Endodermal cell (in vitro differentiated cells): ENCODE data around the gene LYZ. TPM values are rescaled to one million over a fixed set of nuclear protein-coding genes. Genes with fewer than 3 reads are reported as not detected.

Experiments
- DNase-seq: peaks from one replicate; pipeline ENCODE4 v3.0.0-alpha.2; 2017
- H3K27ac ChIP-seq: 2 replicates; pipeline ENCODE4 v1.5.1; 2013; ENCODE audit warnings: mild to moderate bottlenecking, low read depth, low read length, moderate library complexity
- H3K27me3 ChIP-seq: 2 replicates; pipeline ENCODE4 v1.6.1; 2013; ENCODE audit warnings: mild to moderate bottlenecking, low read length, moderate library complexity; ENCODE audit not compliant: insufficient read depth, control insufficient read depth, poor library complexity, severe bottlenecking
- H3K36me3 ChIP-seq: 2 replicates; pipeline ENCODE4 v1.7.0; 2013; ENCODE audit warnings: mild to moderate bottlenecking, low read length, moderate library complexity; ENCODE audit not compliant: control insufficient read depth, insufficient read depth
- H3K4me1 ChIP-seq: one replicate; pipeline ENCODE4 v1.7.0; 2013; ENCODE audit warnings: low read length; ENCODE audit not compliant: control insufficient read depth, insufficient read depth
- H3K4me3 ChIP-seq: 2 replicates; pipeline ENCODE4 v1.5.1; 2013; ENCODE audit warnings: mild to moderate bottlenecking, low read length, moderate library complexity
- H3K9ac ChIP-seq: 2 replicates; pipeline ENCODE4 v1.6.1; 2013; ENCODE audit warnings: mild to moderate bottlenecking, low read length, moderate library complexity; ENCODE audit not compliant: poor library complexity, severe bottlenecking; ENCODE audit errors: extremely low read depth
- H3K9me3 ChIP-seq: 2 replicates; pipeline ENCODE4 v1.6.1; 2013; ENCODE audit warnings: mild to moderate bottlenecking, low read length, moderate library complexity; ENCODE audit not compliant: control insufficient read depth
- H3K27ac Mint-ChIP-seq: 2 replicates; pipeline ENCODE4 v1.8.0; 2020; ENCODE audit warnings: mixed read lengths
- H3K27me3 Mint-ChIP-seq: 2 replicates; pipeline ENCODE4 v1.8.0; 2021; ENCODE audit warnings: mild to moderate bottlenecking, mixed read lengths; ENCODE audit not compliant: insufficient read depth
- H3K36me3 Mint-ChIP-seq: 2 replicates; pipeline ENCODE4 v1.8.0; 2020; ENCODE audit warnings: low read depth, mixed read lengths
- H3K4me1 Mint-ChIP-seq: 2 replicates; pipeline ENCODE4 v1.8.0; 2020; ENCODE audit warnings: mixed read lengths
- H3K4me3 Mint-ChIP-seq: 2 replicates; pipeline ENCODE4 v1.8.0; 2020; ENCODE audit warnings: mild to moderate bottlenecking, moderate library complexity, mixed read lengths
- H3K9me3 Mint-ChIP-seq: 2 replicates; pipeline ENCODE4 v1.8.0; 2020; ENCODE audit warnings: mild to moderate bottlenecking, mixed read lengths
- WGBS, 2 experiments: methylation state at CpG; one replicate each; pipeline versions ENCODE4 v1.1.5 to v1.1.7; 2013; ENCODE audit warnings: missing lambda C conversion rate in 2 of 2, mixed read lengths in 1 of 2; ENCODE audit not compliant: insufficient coverage in 1 of 2, insufficient read length in 1 of 2; 5-methylcytosine and 5-hydroxymethylcytosine counted together
- total RNA-seq, 2 donors: library from RNA; stranded (reverse); fragmentation: NEBNext Ultra II Directional in 1 of 2; extraction: Animal tissue kit (Norgen Biotek cat#: 25700) in 1 of 2; gene quantifications; 2 replicates in 1 of 2; 3 replicates in 1 of 2; pipeline ENCODE4 v1.2.1, GENCODE V29; 2021
- TF ChIP-seq, protein P1 (sequence below): fragments of 200-600 bp; sonication (generic); conservative IDR thresholded peaks from 2 replicates; pipeline ENCODE4 v1.5.0; 2021; ENCODE audit warnings: antibody characterized with exemption, mild to moderate bottlenecking

LYZ gene
- total RNA-seq, 2 donors from 2014 or later: not detected

DNA sequence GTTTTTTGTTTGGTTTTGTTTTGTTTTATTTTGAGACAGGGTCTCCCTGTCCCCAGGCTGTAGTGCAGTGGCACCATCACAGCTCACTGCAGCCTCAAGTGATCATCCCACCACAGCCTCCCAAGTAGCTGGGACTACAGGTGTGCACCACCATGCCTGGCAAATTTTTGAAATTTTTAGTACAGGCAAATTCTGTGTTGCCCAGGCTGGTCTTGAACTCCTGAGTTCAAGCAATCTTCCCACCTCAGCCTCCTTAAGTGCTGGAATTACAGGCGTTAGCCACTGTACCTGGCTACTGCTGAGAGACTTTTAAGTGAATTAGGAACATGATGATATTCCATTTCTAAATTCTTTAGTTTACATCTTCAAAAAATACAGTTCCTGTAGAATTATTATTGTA is 2.6 kb downstream of the LYZ start:
- DNase-seq: no peak
- Mint-ChIP-seq H3K4me1 (peaks cover 15% of the 10 kb centered on the region), H3K27ac (no peak overlapping the region), H3K36me3 (no peaks in the 10 kb centered on the region), H3K27me3 (no peaks in the 10 kb centered on the region), H3K9me3 (no peaks in the 10 kb centered on the region), H3K4me3 (no peak overlapping the region)
- TF ChIP-seq, protein P1, sequence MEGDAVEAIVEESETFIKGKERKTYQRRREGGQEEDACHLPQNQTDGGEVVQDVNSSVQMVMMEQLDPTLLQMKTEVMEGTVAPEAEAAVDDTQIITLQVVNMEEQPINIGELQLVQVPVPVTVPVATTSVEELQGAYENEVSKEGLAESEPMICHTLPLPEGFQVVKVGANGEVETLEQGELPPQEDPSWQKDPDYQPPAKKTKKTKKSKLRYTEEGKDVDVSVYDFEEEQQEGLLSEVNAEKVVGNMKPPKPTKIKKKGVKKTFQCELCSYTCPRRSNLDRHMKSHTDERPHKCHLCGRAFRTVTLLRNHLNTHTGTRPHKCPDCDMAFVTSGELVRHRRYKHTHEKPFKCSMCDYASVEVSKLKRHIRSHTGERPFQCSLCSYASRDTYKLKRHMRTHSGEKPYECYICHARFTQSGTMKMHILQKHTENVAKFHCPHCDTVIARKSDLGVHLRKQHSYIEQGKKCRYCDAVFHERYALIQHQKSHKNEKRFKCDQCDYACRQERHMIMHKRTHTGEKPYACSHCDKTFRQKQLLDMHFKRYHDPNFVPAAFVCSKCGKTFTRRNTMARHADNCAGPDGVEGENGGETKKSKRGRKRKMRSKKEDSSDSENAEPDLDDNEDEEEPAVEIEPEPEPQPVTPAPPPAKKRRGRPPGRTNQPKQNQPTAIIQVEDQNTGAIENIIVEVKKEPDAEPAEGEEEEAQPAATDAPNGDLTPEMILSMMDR: no peak
- Histone ChIP-seq H3K4me3 (no peak overlapping the region), H3K9ac (no peak overlapping the region), H3K27ac (no peak overlapping the region), H3K36me3 (no peaks in the 10 kb centered on the region), H3K9me3 (no peaks in the 10 kb centered on the region), H3K27me3 (no peaks in the 10 kb centered on the region), H3K4me1 (peaks cover 8% of the 10 kb centered on the region)
- WGBS, 2 experiments: no CpG with 5 or more reads among the region's 1 CpG

DNA sequence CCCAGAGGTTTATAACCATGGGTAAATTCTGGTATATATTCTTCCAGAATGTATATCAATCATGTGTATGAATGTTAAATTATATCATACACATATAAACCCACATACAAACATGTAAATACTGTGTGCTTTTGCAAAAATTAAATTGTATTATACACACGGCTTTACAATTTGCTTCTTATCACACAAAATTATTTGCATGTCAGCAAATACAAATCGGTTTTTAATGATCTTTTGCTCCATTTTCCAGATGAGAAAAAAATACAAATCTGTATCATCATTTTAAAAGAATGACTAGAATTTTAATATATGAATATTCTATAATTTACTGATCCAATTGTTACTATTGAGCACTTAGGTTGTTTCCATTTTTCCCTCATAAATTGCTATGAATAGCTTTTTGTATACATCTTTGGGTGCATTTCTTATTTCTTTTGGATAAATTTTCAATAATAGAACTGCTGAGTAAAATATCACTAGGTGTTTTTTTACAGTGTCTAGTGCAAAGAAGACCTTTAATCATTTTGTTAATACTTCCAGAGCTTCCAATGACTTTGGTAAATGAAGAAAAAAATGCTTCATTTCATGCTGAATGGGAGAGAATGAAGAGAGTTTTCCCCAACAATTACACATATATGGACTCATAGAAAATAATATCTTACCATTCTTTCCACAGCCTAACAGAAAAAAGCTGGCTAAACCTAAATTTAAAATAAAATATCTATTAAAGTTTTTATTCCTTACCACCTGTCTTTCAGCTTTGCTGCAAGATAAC is 3.5 kb downstream of the LYZ start:
- no peak overlapping the region for H3K9ac ChIP-seq
- no peak overlapping the region for H3K27ac ChIP-seq
- H3K4me3 Mint-ChIP-seq: no peak overlapping the region
- no peak for DNase-seq
- peaks cover 14% of the 10 kb centered on the region for H3K4me1 Mint-ChIP-seq
- no peaks in the 10 kb centered on the region for H3K36me3 ChIP-seq
- TF ChIP-seq, protein P1: no peak
- 82 to 100% methylated on average over 1 to 2 of the region's 2 CpGs for WGBS, 2 experiments
- no peaks in the 10 kb centered on the region for H3K36me3 Mint-ChIP-seq
- no peak overlapping the region for H3K4me3 ChIP-seq
- no peaks in the 10 kb centered on the region for H3K27me3 Mint-ChIP-seq
- no peaks in the 10 kb centered on the region for H3K9me3 Mint-ChIP-seq
- H3K9me3 ChIP-seq: no peaks in the 10 kb centered on the region
- H3K4me1 ChIP-seq: peaks cover 8% of the 10 kb centered on the region
- H3K27ac Mint-ChIP-seq: no peak overlapping the region
- H3K27me3 ChIP-seq: no peaks in the 10 kb centered on the region

DNA sequence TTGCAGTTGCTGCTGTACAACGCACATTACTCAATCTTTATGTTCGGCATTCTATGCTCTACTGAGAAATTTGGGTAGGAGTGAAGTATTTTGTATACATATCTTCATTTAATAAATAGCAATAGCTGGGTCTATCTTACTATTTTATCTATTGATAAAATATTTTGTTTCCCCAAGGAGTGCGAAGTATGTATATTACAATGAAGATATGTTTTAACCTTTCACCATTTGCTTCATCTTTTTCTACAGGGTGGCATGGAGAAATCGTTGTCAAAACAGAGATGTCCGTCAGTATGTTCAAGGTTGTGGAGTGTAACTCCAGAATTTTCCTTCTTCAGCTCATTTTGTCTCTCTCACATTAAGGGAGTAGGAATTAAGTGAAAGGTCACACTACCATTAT is 4.7 kb downstream of the LYZ start:
- Histone ChIP-seq H3K9ac (no peak overlapping the region), H3K4me1 (peaks cover 8% of the 10 kb centered on the region), H3K9me3 (no peaks in the 10 kb centered on the region), H3K27ac (no peak overlapping the region), H3K36me3 (no peaks in the 10 kb centered on the region), H3K27me3 (no peaks in the 10 kb centered on the region), H3K4me3 (no peak overlapping the region)
- no peak for DNase-seq
- H3K27me3 Mint-ChIP-seq: no peaks in the 10 kb centered on the region
- WGBS, 2 experiments: 94 to 100% methylated on average over 1 to 2 of the region's 5 CpGs
- H3K4me1 Mint-ChIP-seq: peaks cover 15% of the 10 kb centered on the region
- H3K36me3 Mint-ChIP-seq: no peaks in the 10 kb centered on the region
- H3K4me3 Mint-ChIP-seq: no peak overlapping the region
- no peak overlapping the region for H3K27ac Mint-ChIP-seq
- no peaks in the 10 kb centered on the region for H3K9me3 Mint-ChIP-seq
- TF ChIP-seq, protein P1: no peak
